ENCODE measurements around the gene ZNF646.

The ZNF646 gene

DNA sequence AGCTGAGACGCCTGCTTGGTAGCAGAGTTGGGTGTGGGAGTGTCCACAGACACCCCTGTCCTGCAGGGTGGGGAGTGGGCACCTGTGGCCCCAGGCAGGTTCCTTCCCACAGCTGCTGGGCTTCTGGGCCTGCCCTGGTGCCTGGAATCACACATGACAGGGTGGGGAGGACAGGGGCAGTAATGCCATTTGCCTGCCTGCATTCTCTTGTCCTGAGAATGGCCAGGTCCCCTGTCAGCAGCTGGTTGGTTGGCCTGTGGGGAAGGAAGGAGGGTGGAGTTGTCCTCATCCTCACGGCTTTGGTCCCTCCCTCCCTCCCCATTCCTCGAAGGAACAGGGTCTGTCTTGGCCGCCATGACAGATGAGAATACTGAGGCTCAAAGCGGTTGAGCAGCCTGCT lies 9.3 kb downstream of the ZNF646 start:
- no peaks in the 10 kb centered on the region for H3K27me3 ChIP-seq
- no peak overlapping the region for H3K4me3 ChIP-seq (ENCODE audit: low read depth in 1 of 2, low read length in 1 of 2)
- TF ChIP-seq, protein P1, sequence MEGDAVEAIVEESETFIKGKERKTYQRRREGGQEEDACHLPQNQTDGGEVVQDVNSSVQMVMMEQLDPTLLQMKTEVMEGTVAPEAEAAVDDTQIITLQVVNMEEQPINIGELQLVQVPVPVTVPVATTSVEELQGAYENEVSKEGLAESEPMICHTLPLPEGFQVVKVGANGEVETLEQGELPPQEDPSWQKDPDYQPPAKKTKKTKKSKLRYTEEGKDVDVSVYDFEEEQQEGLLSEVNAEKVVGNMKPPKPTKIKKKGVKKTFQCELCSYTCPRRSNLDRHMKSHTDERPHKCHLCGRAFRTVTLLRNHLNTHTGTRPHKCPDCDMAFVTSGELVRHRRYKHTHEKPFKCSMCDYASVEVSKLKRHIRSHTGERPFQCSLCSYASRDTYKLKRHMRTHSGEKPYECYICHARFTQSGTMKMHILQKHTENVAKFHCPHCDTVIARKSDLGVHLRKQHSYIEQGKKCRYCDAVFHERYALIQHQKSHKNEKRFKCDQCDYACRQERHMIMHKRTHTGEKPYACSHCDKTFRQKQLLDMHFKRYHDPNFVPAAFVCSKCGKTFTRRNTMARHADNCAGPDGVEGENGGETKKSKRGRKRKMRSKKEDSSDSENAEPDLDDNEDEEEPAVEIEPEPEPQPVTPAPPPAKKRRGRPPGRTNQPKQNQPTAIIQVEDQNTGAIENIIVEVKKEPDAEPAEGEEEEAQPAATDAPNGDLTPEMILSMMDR (IDR thresholded peaks at IDR 0.05) = no peak
- no peak overlapping the region for H3K27ac ChIP-seq
- peaks cover 16 to 19% of the 10 kb centered on the region in 2 experiments for H3K4me1 ChIP-seq (ENCODE audit: control insufficient read depth in 1 of 2, insufficient read depth in 1 of 2, low read depth in 1 of 2, low read length in 1 of 2)
- peaks cover 92% of the 10 kb centered on the region for H3K36me3 ChIP-seq
- no peaks in the 10 kb centered on the region for H3K9me3 ChIP-seq

DNA sequence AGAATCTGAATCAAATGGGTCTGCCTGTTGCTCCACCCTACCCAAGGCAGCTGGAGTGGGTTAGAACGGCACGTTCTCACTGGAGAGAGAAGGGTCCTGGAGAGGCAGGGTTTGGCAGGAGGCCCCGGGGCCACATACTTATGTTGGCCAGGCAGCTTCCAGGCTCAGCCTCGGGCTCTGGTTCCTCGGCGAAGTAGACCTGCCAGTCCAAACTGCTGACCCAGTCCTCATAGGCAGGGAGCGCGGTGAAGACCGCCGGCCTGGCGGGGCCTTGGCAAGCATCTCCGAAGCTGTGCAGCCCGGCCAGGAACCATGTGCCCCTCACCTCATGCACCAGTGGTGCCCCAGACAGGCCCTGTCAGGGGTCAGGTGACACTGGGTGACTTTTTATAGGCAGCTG lies 9.8 kb downstream of the ZNF646 start:
- no peak overlapping the region for H3K27ac ChIP-seq
- no peaks in the 10 kb centered on the region for H3K9me3 ChIP-seq
- H3K4me1 ChIP-seq (ENCODE audit: control insufficient read depth in 1 of 2, insufficient read depth in 1 of 2, low read depth in 1 of 2, low read length in 1 of 2) = peaks cover 12 to 15% of the 10 kb centered on the region in 2 experiments
- no peak overlapping the region for H3K4me3 ChIP-seq (ENCODE audit: low read depth in 1 of 2, low read length in 1 of 2)
- no peaks in the 10 kb centered on the region for H3K27me3 ChIP-seq
- peaks cover 92% of the 10 kb centered on the region for H3K36me3 ChIP-seq
- TF ChIP-seq, protein P1 (IDR thresholded peaks at IDR 0.05) = no peak

DNA sequence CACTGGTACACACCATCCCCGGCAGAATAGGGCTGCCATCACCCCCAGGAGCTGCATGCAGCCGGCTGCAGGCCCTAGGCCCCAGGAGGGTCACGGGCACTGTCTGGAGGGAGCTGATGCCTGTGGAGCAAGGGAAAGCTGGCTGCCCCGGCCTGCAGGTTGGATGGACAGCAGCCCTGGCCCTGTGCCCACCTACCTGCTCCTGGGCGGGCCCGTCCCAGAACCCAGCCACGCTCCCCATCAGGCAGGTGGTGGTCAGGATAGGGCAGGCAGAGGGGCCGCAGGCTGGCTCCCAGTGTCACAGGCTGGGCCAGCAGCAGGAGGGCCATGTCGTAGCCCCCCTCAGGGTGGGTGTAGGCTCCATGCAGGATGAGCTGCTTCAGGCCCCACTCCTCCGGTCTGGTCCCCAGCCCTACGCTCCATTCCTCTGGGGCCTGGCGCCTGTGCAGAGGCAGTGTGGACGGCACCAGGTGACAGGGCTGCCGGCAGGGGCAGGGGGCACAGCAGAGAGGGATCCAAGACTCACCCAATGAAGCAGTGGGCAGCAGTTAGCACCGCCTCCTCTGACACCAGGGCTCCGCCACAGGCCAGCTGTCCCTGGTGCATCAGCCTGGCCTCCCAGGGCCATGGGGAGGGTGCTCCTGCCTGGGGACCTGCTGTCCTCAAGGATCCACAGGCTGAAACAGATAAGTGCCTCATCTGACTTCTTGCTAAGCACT lies 10.5 kb downstream of the ZNF646 start:
- H3K27me3 ChIP-seq = no peaks in the 10 kb centered on the region
- H3K9me3 ChIP-seq = no peaks in the 10 kb centered on the region
- peak overlapping the region; percentile 13 for H3K27ac ChIP-seq
- TF ChIP-seq, protein P1 (IDR thresholded peaks at IDR 0.05) = no peak
- H3K4me3 ChIP-seq (ENCODE audit: low read depth in 1 of 2, low read length in 1 of 2) = no peak overlapping the region
- peaks cover 4 to 8% of the 10 kb centered on the region in 2 experiments for H3K4me1 ChIP-seq (ENCODE audit: control insufficient read depth in 1 of 2, insufficient read depth in 1 of 2, low read depth in 1 of 2, low read length in 1 of 2)
- peaks cover 89% of the 10 kb centered on the region for H3K36me3 ChIP-seq

DNA sequence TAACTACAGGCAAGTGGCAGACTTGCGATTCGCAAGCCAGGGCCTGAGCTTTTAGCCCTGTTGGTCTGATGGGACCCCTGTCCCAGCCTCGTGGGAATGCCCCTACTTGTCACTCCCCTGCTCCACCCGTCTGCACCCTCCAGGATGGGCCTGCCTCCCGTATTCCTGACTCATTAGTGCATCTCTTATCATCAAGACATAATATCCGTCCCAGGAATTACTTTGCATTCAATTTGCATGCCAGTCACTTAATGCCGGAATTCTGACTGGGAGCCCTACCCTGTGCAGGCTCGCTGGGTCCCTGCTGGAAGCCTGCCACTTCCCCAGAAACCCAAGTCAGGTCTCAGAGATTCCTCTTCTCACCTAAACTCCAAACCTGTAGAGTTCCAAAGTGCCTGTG lies 11.2 kb downstream of the ZNF646 start:
- H3K4me1 ChIP-seq (ENCODE audit: control insufficient read depth in 1 of 2, insufficient read depth in 1 of 2, low read depth in 1 of 2, low read length in 1 of 2) = peaks cover 0 to 3% of the 10 kb centered on the region in 2 experiments
- no peaks in the 10 kb centered on the region for H3K9me3 ChIP-seq
- peak overlapping the region; percentile 13 for H3K27ac ChIP-seq
- no peaks in the 10 kb centered on the region for H3K27me3 ChIP-seq
- H3K36me3 ChIP-seq = peaks cover 84% of the 10 kb centered on the region
- H3K4me3 ChIP-seq (ENCODE audit: low read depth in 1 of 2, low read length in 1 of 2) = no peak overlapping the region
- TF ChIP-seq, protein P1 (IDR thresholded peaks at IDR 0.05) = no peak

DNA sequence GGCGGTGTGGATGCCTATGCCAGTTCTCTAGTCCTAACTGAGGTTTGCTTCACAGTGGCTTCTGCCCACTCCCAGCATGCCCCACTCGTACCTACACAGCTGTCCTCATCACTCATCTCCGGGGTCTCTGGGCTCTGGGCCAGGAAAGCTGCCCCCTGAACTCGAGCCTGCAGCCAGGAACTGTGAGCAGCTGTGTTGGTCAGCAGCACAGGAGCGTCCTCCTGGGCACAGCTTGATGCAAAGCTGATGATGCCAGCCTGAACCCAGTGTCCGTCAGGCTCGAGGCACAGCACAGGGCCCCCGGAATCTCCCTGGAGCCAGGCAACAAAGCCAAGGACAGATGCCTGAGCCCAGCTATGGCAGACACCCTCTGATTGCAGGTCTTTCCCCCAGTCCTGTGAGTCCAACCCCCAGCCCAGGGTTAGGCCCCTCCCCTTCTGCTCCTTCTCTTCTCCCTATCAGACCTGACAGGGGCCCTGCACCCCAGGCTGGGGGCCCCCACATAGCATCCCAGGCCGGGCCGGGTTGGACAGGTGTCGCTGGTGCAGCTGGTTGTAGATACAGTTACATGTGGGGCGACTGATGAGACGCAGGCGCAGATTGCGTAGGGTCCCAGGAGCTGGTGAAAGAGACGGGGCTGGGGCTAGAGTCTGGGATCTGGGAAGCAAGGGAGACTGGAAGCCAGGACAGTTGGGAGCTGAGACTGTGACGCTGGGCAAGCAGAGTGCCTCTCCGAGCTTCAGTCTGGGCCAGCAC lies 11.8 kb downstream of the ZNF646 start:
- H3K4me1 ChIP-seq (ENCODE audit: control insufficient read depth in 1 of 2, insufficient read depth in 1 of 2, low read depth in 1 of 2, low read length in 1 of 2) = peaks cover 0 to 3% of the 10 kb centered on the region in 2 experiments
- TF ChIP-seq, protein P1 (IDR thresholded peaks at IDR 0.05) = no peak
- H3K27me3 ChIP-seq = no peaks in the 10 kb centered on the region
- no peaks in the 10 kb centered on the region for H3K9me3 ChIP-seq
- H3K36me3 ChIP-seq = peaks cover 81% of the 10 kb centered on the region
- no peak overlapping the region for H3K27ac ChIP-seq
- H3K4me3 ChIP-seq (ENCODE audit: low read depth in 1 of 2, low read length in 1 of 2) = no peak overlapping the region

All from neutrophil (primary cell).